Esophagus muscularis mucosa (tissue), 4 donors: ENCODE data around the gene SENP7. TPM values are rescaled to one million over a fixed set of nuclear protein-coding genes. Genes with fewer than 3 reads are reported as not detected.

Experiments
- DNase-seq: peaks from one replicate; pipeline ENCODE4 v3.0.0-alpha.2; 2017; ENCODE audit errors: extremely low spot score
- H3K27ac ChIP-seq, 4 donors: fragments of 200-600 bp; sonication (generic); replicated peaks in 1 of 4; 1 replicate in 3 of 4; 2 replicates in 1 of 4; pipeline ENCODE4 v1.5.1; 2016 to 2019; ENCODE audit warnings: mild to moderate bottlenecking in 1 of 4
- H3K27me3 ChIP-seq, 4 donors: fragments of 200-600 bp; sonication (generic); one replicate each; pipeline versions ENCODE4 v1.5.1 to v1.6.0; 2016 to 2019
- H3K36me3 ChIP-seq, 4 donors: fragments of 200-600 bp; sonication (generic); one replicate each; pipeline ENCODE4 v1.5.1; 2016 to 2019
- H3K4me1 ChIP-seq, 4 donors: fragments of 200-600 bp; sonication (generic); one replicate each; pipeline ENCODE4 v1.5.1; 2016 to 2019
- H3K4me3 ChIP-seq, 4 donors: fragments of 200-600 bp; sonication (generic); 1 replicate in 2 of 4; 2 replicates in 2 of 4; pipeline ENCODE4 v1.5.1; 2016 to 2019; ENCODE audit warnings: mild to moderate bottlenecking in 4 of 4, moderate library complexity in 1 of 4
- H3K9me3 ChIP-seq, 4 donors: fragments of 200-600 bp; sonication (generic); 1 replicate in 3 of 4; 2 replicates in 1 of 4; pipeline ENCODE4 v1.5.1; 2016 to 2019
- EP300 ChIP-seq: sonication (generic); formaldehyde crosslinking; IDR thresholded peaks from one replicate; pipeline ENCODE4 v1.6.1; 2017; ENCODE audit warnings: antibody characterized with exemption
- POLR2A ChIP-seq: fragments of 450-650 bp; IDR thresholded peaks from one replicate; pipeline ENCODE4 v1.6.1; 2017; ENCODE audit warnings: antibody characterized with exemption, moderate library complexity, mild to moderate bottlenecking, low read depth
- POLR2AphosphoS5 ChIP-seq, 2 donors: sonication (generic); formaldehyde crosslinking; IDR thresholded peaks; one replicate each; pipeline ENCODE4 v1.6.1; 2017; ENCODE audit warnings: antibody characterized with exemption in 2 of 2
- WGBS: methylation state at CpG from one replicate; pipeline ENCODE4 v1.1.5; 2018; 5-methylcytosine and 5-hydroxymethylcytosine counted together
- intact Hi-C: fragments of 100-400 bp; cut with DNase I; formaldehyde crosslinking; loops from one replicate; pipeline ENCODE4 v1.15.1; 2023
- total RNA-seq, 4 donors: library from RNA; depleted of rRNA; stranded (reverse); fragments of >200 nt; gene quantifications; one replicate each; pipeline versions ENCODE4 v1.1.0 to v1.2.1, GENCODE V29; 2016
- TF ChIP-seq, protein P1 (sequence below), 3 experiments: fragments of 200-600 bp in 2 of 3; fragments of 450-650 bp in 1 of 3; sonication (generic) in 2 of 3; IDR thresholded peaks; one replicate each; pipeline ENCODE4 v1.5.1; 2017 to 2019; ENCODE audit warnings: antibody characterized with exemption in 3 of 3, mild to moderate bottlenecking in 2 of 3, moderate library complexity in 1 of 3

SENP7 gene
- total RNA-seq, 4 donors from 2014 or later: 13.7 to 23.3 (median 15.9) TPM

DNA sequence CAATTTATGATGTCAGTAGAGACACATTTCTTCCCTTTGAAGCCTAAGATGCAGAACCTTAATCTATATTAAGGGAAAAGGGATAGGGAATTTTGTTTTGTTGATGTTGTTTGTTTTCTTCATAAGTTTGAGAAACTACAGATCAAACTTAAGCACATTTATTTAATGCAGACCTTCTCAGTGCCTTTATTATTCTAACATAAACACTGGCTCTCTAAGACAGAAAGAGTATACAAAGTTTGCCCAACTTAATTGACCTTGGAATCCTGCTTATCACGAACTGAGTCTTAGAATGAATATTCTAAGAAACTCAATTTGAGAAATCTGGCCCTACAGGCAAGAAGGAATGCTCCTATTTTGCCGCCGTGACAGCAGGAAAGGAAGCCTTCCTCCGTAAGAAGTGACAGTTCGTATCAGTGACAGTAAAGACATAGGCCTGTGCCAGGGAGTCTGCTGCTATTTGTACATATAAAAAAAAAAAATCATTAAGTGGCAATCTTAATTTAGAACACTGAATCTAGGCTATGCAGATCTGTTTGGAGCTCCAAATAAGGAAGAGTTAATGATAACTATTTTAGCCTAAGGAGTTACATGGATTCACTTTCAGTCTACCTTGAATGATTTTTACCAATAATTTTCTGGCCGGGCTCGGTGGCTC lies 183.9 kb downstream of the SENP7 start:
- intact Hi-C loops: no loop called here
- Histone ChIP-seq H3K9me3 (no peaks in the 10 kb centered on the region), H3K27me3 (no peaks in the 10 kb centered on the region), H3K4me3 (no peak overlapping the region), H3K27ac (no peak overlapping the region), H3K4me1 (no peaks in the 10 kb centered on the region), H3K36me3 (peaks cover 7 to 58% (median 16%) of the 10 kb centered on the region in 4 donors)
- 94% methylated on average over 7 of the region's 7 CpGs for WGBS
- TF ChIP-seq POLR2AphosphoS5 (IDR thresholded peaks at IDR 0.05): no peak
- no peak for TF ChIP-seq EP300
- TF ChIP-seq, protein P1, sequence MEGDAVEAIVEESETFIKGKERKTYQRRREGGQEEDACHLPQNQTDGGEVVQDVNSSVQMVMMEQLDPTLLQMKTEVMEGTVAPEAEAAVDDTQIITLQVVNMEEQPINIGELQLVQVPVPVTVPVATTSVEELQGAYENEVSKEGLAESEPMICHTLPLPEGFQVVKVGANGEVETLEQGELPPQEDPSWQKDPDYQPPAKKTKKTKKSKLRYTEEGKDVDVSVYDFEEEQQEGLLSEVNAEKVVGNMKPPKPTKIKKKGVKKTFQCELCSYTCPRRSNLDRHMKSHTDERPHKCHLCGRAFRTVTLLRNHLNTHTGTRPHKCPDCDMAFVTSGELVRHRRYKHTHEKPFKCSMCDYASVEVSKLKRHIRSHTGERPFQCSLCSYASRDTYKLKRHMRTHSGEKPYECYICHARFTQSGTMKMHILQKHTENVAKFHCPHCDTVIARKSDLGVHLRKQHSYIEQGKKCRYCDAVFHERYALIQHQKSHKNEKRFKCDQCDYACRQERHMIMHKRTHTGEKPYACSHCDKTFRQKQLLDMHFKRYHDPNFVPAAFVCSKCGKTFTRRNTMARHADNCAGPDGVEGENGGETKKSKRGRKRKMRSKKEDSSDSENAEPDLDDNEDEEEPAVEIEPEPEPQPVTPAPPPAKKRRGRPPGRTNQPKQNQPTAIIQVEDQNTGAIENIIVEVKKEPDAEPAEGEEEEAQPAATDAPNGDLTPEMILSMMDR (IDR thresholded peaks at IDR 0.05): no peak
- TF ChIP-seq POLR2A: no peak
- no peak for DNase-seq

DNA sequence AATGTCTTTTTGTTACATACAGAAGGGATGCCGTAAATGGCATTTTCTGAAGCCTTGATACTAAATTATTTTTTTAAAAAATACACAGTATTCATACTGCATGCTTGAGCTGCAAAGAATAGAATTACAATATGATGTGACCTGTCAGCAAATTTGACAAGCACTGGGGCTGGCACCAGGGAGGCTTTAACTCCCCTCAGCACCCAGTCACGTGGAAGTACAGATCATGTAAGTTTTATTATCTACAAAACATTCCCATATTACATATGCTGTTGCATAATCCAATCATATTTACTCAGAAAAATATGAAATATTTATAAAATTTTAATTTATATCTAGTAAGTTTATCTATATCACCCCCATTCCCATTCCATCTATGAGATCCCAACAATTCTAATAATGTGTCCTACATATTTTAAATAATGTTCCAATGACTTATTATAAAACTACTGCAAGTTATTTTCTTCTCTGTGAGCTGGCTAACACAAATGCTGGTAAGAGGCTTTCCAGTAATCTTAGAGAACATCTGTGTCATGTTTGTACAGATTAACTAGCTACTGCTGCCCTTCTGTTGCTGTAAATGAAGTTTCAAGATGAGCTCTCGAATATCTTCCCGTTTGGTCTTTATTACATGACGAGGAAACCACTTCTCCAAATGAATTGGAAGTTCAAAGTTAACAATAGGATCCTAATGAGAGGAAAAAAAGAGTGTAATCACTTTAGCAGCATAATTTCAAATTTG lies 187.4 kb downstream of the SENP7 start:
- Histone ChIP-seq H3K4me1 (no peaks in the 10 kb centered on the region), H3K27me3 (no peaks in the 10 kb centered on the region), H3K36me3 (peaks cover 7 to 30% (median 16%) of the 10 kb centered on the region in 4 donors), H3K9me3 (no peaks in the 10 kb centered on the region), H3K4me3 (no peak overlapping the region), H3K27ac (no peak overlapping the region)
- intact Hi-C loops: no loop called here
- DNase-seq: no peak
- no peak for TF ChIP-seq EP300
- TF ChIP-seq POLR2AphosphoS5 (IDR thresholded peaks at IDR 0.05): no peak
- no peak for TF ChIP-seq POLR2A
- TF ChIP-seq, protein P1 (IDR thresholded peaks at IDR 0.05): no peak
- 95% methylated on average over 5 of the region's 5 CpGs for WGBS

DNA sequence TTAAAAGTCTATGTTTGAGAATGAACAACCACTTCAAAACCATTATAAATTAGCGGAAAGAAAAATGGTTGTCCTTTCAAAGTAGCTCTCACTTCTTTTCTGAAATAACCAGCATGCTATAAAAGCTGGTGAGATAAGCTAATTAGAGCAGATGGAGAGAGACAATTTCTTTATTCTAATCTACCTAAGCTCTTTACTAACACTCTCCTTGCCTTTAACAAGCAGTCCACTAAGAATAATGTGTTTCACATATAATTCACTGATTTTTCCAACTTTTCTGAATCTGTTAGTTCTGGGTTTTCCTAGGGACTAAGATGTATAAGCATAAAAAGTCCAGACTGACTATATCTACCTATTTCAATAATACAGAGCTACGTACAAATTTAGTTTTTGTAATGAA lies 192.5 kb downstream of the SENP7 start, which contains the start of gene IMPG2:
Gene IMPG2, minus strand, starts transcription at position 101 of the 400 bp plus-strand sequence. CDS start 203 bp downstream, outside the sequence.
- no peak for TF ChIP-seq EP300
- no peak for TF ChIP-seq POLR2A
- TF ChIP-seq, protein P1 (IDR thresholded peaks at IDR 0.05): no peak
- no peak for TF ChIP-seq POLR2AphosphoS5 (IDR thresholded peaks at IDR 0.05)
- intact Hi-C loops: no loop called here
- H3K27ac ChIP-seq: peak within 1 kb of the TSS in 1 of 4 donors; percentile 55

DNA sequence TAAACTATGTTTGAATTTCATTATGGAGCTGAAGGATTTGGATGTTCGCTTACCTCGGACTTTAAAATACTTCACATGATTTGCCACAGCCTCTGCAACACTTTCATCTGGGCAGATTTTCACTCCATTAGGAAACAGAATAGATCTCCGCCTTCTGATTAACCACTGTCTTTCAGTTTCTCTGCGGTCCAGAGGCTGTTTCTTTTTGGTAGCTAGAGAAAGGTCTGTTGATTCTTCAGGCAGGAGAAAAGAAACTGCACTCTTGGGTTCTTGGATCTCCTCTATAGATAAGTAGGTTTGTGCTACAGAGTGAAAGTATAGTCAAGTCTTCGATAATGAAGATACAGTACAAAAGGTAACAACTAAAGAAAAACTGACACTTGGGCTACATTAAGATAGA lies 193.5 kb downstream of the SENP7 start:
- Histone ChIP-seq H3K36me3 (peaks cover 0 to 3% (median 0%) of the 10 kb centered on the region in 4 donors), H3K4me1 (peaks cover 0 to 13% (median 5%) of the 10 kb centered on the region in 4 donors), H3K9me3 (no peaks in the 10 kb centered on the region), H3K27me3 (no peaks in the 10 kb centered on the region), H3K27ac (peak overlapping the region in 1 of 4 donors; percentile 55), H3K4me3 (peak overlapping the region in 2 of 4 donors; percentile 23 to 34)
- WGBS: 56% methylated on average over 5 of the region's 5 CpGs
- intact Hi-C loops: no loop called here
- TF ChIP-seq, protein P1 (IDR thresholded peaks at IDR 0.05): no peak
- TF ChIP-seq EP300: no peak
- no peak for TF ChIP-seq POLR2A
- no peak for TF ChIP-seq POLR2AphosphoS5 (IDR thresholded peaks at IDR 0.05)
- no peak for DNase-seq

More for the DNA sequence above, 192.5 kb downstream of the SENP7 start, which contains the start of gene IMPG2:
- Histone ChIP-seq H3K9me3 (no peaks in the 10 kb centered on the region), H3K27me3 (no peaks in the 10 kb centered on the region), H3K4me3 (peak within 1 kb of the TSS in 2 of 4 donors; percentile 23 to 34), H3K36me3 (peaks cover 0 to 6% (median 0%) of the 10 kb centered on the region in 4 donors), H3K4me1 (peaks cover 0 to 13% (median 5%) of the 10 kb centered on the region in 4 donors)
- DNase-seq: no peak
- WGBS: 98% methylated on average over 2 of the region's 2 CpGs
